Measurements from ENCODE around the gene TMEM98. TPM values are rescaled to one million over a fixed set of nuclear protein-coding genes. Genes with fewer than 3 reads are reported as not detected.
A peak's percentile ranks its signal among the peaks of the same experiment; 100 is the strongest.

The TMEM98 gene
- total and polyA plus RNA-seq, 2 of the 4 experiments (the other 2 are of a cell fraction), result 173 to 195 TPM

DNA sequence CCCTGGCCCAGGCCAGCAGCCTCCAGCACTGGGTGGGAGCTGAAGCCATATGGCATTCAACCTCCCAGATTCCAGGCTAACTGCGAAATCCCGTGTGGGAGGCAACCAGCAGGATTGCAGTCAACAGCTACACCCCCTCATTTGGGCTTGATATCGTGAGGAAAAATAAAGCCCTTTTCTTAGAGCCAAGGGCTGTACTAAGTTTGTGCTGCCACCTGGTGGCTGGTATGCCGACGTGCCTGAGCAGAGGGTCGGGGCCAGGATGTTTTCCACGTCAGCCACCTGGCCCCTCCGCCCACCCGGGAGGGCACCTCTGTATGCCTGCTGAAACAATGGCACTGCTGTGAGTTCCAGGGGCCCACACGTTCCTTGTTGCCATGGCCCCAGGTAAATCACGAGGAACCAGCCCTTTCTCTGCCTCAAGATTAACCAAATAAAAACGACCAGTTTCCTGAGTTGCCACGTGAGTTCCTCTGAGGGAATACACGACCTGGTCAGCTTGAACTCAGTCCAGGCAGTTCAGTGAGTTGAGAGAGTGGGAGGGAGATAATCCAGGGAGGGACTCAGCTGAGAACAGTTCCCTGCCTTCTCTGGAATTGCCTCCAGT lies 9.0 kb downstream of the TMEM98 start:
- Histone ChIP-seq H2BK15ac (ENCODE audit: low read depth, low read length) (no peak overlapping the region), H2BK5ac (ENCODE audit: low read depth, low read length, poor library complexity, severe bottlenecking) (no peak overlapping the region), H3K23ac (ENCODE audit: low read depth, low read length) (no peak overlapping the region), H3K27ac (ENCODE audit: insufficient read depth, low read length) (no peak overlapping the region), H3K79me1 (ENCODE audit: low read depth in 1 of 2, low read length in 2 of 2) (peaks cover 0 to 18% of the 10 kb centered on the region in 2 experiments; a peak in 2 of 4 replicates), H3K36me3 (ENCODE audit: control insufficient read depth, insufficient read depth, low read length) (peaks cover 63% of the 10 kb centered on the region), H3K9ac (ENCODE audit: low read depth, low read length) (no peak overlapping the region), H2BK120ac (ENCODE audit: low read depth, low read length) (no peak overlapping the region; the same call in 1 of the 2 replicates), H4K5ac (ENCODE audit: low read depth, low read length) (no peak overlapping the region), H4K20me1 (ENCODE audit: insufficient read depth, low read length) (peaks cover 4% of the 10 kb centered on the region; the same call in 1 of the 2 replicates), H2AK9ac (replicated peaks; ENCODE audit: low read depth, low read length, poor library complexity) (peak overlapping the region; percentile 85), H3K4ac (ENCODE audit: low read depth, low read length) (peak overlapping the region; percentile 10; the same call in 1 of the 2 replicates), H3K56ac (ENCODE audit: extremely low read depth, insufficient read depth, low read length) (no peak overlapping the region), H3K9me3 (ENCODE audit: control insufficient read depth, insufficient read depth, low read length) (no peaks in the 10 kb centered on the region), H3K27me3 (ENCODE audit: control insufficient read depth, insufficient read depth, low read length) (no peaks in the 10 kb centered on the region), H4K8ac (ENCODE audit: low read depth in 2 of 2, low read length in 2 of 2) (peak overlapping the region in 1 of 2 experiments; percentile 54; a peak in 1 of 4 replicates), H4K91ac (ENCODE audit: insufficient read depth, low read depth, low read length) (peak overlapping the region; percentile 11; the same call in 1 of the 2 replicates), H2AFZ (replicated peaks; ENCODE audit: low read length, poor library complexity) (peak overlapping the region; percentile 74), H3K4me3 (ENCODE audit: insufficient read depth, low read depth, low read length) (no peak overlapping the region), H2BK20ac (ENCODE audit: low read depth, low read length) (no peak overlapping the region), H3K4me1 (ENCODE audit: control insufficient read depth, insufficient read depth, low read length) (peaks cover 5% of the 10 kb centered on the region), H3K14ac (replicated peaks; ENCODE audit: low read depth, low read length) (no peak overlapping the region), H2AK5ac (ENCODE audit: low read depth, low read length) (0 out of 2 replicates have a peak overlapping the region, but pooled peaks have one; percentile 8), H3K18ac (ENCODE audit: low read depth, low read length) (no peak overlapping the region), H3K9me1 (ENCODE audit: insufficient read depth, low read length) (peaks cover 21% of the 10 kb centered on the region), H3K4me2 (ENCODE audit: low read depth, low read length) (no peak overlapping the region)
- no TSS peak for BruUV-seq (replicated peaks)
- dilution Hi-C loops (cut with HindIII; ENCODE audit: low sequenced_read_pairs, unreplicated experiment), result no loop called here
- peak; percentile 80 for ATAC-seq (ENCODE audit: low read depth)
- DNase-seq, result peak; percentile 70
- ChIA-PET CTCF (interaction anchor here (0.6 to 1.6 kb wide), 8 partner anchors 9 to 428 kb away, joined by 3 to 6 read pairs (median 4); partner anchors contain the start of gene MYO1D), POLR2A (ENCODE audit: unreplicated experiment) (no interaction called here)
- 34% methylated on average over 5 of the region's 14 CpGs; no CpG with 5 or more reads in 1 of the 2 experiments for WGBS, 2 experiments (ENCODE audit: extremely low coverage in 2 of 2, insufficient read length in 1 of 2)
- in situ Hi-C loops (cut with MboI; ENCODE audit: low sequenced_read_pairs), result no loop called here
- TF ChIP-seq RAD21 (IDR thresholded peaks at IDR 0.05; ENCODE audit: low read length), result peak; percentile 51
- TF ChIP-seq, protein P1, sequence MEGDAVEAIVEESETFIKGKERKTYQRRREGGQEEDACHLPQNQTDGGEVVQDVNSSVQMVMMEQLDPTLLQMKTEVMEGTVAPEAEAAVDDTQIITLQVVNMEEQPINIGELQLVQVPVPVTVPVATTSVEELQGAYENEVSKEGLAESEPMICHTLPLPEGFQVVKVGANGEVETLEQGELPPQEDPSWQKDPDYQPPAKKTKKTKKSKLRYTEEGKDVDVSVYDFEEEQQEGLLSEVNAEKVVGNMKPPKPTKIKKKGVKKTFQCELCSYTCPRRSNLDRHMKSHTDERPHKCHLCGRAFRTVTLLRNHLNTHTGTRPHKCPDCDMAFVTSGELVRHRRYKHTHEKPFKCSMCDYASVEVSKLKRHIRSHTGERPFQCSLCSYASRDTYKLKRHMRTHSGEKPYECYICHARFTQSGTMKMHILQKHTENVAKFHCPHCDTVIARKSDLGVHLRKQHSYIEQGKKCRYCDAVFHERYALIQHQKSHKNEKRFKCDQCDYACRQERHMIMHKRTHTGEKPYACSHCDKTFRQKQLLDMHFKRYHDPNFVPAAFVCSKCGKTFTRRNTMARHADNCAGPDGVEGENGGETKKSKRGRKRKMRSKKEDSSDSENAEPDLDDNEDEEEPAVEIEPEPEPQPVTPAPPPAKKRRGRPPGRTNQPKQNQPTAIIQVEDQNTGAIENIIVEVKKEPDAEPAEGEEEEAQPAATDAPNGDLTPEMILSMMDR (conservative IDR thresholded peaks at IDR 0.05; ENCODE audit: low read depth, low read length), result peak; percentile 71
- peak; percentile 34; the same call in 1 of the 2 replicates for TF ChIP-seq SMC3 (IDR thresholded peaks at IDR 0.05; ENCODE audit: low read depth, low read length)
- TF ChIP-seq NFE2L2 (IDR thresholded peaks at IDR 0.05; ENCODE audit: low read depth, low read length), result no peak
- intact Hi-C loops (cut with micrococcal nuclease), result no loop called here

Data from IMR-90 (cell line).